GM12891 (cell line): ENCODE results near the gene TM9SF2.

Source experiments
- PAX5 ChIP-seq: IDR thresholded peaks from 2 replicates; pipeline ENCODE4 v1.6.1; 2011; ENCODE audit warnings: low read length, moderate library complexity, mild to moderate bottlenecking; ENCODE audit not compliant: insufficient read depth, severe bottlenecking
- POLR2A ChIP-seq: IDR thresholded peaks from 2 replicates; pipeline ENCODE4 v1.6.1; 2011; ENCODE audit warnings: low read depth, low read length, control low read depth
- POLR2AphosphoS5 ChIP-seq: IDR thresholded peaks from 2 replicates; pipeline ENCODE4 v1.6.1; 2011; ENCODE audit warnings: low read depth, low read length, control low read depth
- TAF1 ChIP-seq: IDR thresholded peaks from 2 replicates; pipeline ENCODE4 v1.6.1; 2011; ENCODE audit warnings: low read depth, low read length, control low read depth

DNA sequence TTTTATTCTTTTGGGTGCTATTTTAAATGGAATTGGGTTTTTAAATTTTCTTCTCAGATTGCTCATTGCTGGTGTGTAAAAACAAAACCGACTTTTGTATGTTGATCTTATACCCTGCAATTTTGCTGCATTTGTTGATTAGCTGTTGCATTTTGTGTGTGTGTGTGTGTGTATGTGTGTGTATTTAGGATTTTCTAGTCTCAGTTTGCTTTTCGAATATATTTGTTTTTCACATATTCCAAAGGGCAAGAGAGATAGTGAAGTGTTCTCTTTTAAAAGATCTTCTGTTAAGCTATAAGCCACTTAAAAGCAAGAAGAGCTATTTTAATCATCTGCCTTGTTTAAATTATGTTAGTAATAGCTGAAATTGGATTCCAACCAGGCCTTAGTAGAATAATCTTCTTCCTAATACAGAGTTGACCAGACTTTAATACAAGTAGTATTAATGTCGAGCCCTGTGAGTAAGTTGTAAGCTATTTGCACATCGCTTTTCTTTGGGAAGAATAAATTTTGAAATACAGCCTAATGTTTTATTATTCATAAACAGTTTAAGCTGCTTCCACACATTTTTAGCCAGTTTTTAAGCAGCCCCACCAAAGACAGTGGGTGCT, 57.4 kb downstream of the TM9SF2 start:
- no peak for TF ChIP-seq POLR2A
- no peak for TF ChIP-seq POLR2AphosphoS5
- no peak for TF ChIP-seq TAF1
- no peak for TF ChIP-seq PAX5
